Psoas muscle (tissue), 8 donors: ENCODE results near the gene C2orf80. TPM values are rescaled to one million over a fixed set of nuclear protein-coding genes. Genes with fewer than 3 reads are reported as not detected.

Source experiments
- ATAC-seq, 4 donors: fragments of 200-7000 bp; cut with Tn5 transposase; one replicate each; pipeline ENCODE4 v1.9.1; 2020; ENCODE audit warnings: moderate library complexity in 3 of 4, mild to moderate bottlenecking in 2 of 4
- DNase-seq, 2 donors: peaks; one replicate each; pipeline ENCODE4 v3.0.0-alpha.2; 2020
- H3K27ac ChIP-seq: fragments of 200-600 bp; one replicate; pipeline ENCODE4 v1.8.0; 2022
- H3K27me3 ChIP-seq, 3 donors: fragments of 200-600 bp in 1 of 3; one replicate each; pipeline versions ENCODE4 v1.6.1 to v1.8.0; 2013 to 2022; ENCODE audit warnings: low read length in 2 of 3, mild to moderate bottlenecking in 2 of 3, moderate library complexity in 1 of 3; ENCODE audit not compliant: insufficient read depth in 3 of 3
- H3K36me3 ChIP-seq, 2 donors: fragments of 200-600 bp in 1 of 2; one replicate each; pipeline versions ENCODE4 v1.6.1 to v1.8.0; 2013 to 2022; ENCODE audit warnings: low read depth in 1 of 2, mild to moderate bottlenecking in 1 of 2, moderate library complexity in 1 of 2; ENCODE audit not compliant: insufficient read depth in 1 of 2
- H3K4me1 ChIP-seq: fragments of 200-600 bp; one replicate; pipeline ENCODE4 v1.8.0; 2022
- H3K4me3 ChIP-seq: fragments of 200-600 bp; one replicate; pipeline ENCODE4 v1.8.0; 2022; ENCODE audit warnings: mild to moderate bottlenecking
- H3K9me3 ChIP-seq: fragments of 200-600 bp; one replicate; pipeline ENCODE4 v1.8.0; 2022
- CTCF ChIP-seq: fragments of 200-600 bp; IDR thresholded peaks from one replicate; pipeline ENCODE4 v1.8.0; 2022; ENCODE audit warnings: antibody characterized with exemption
- WGBS, 3 donors: extraction: QIAGEN DNeasy Blood & Tissue Kit; methylation state at CpG; one replicate each; pipeline versions ENCODE4 v1.1.6 to v1.1.7; 2013; 5-methylcytosine and 5-hydroxymethylcytosine counted together
- intact Hi-C, 2 donors: fragments of 100-400 bp; cut with DNase I; formaldehyde crosslinking; loops; one replicate each; pipeline versions ENCODE4 v1.11.0 to v1.14.2; 2022
- long read RNA-seq, 2 donors: library from polyadenylated mRNA; unstranded; transcript quantifications; one replicate each; pipeline ENCODE4 v2.0.0, GENCODE V29; 2021
- polyA plus RNA-seq, 3 donors: library from polyadenylated mRNA; stranded (reverse); fragments of 200-250 nt; gene quantifications; one replicate each; pipeline ENCODE4 v1.2.3, GENCODE V29; 2013
- total RNA-seq, 4 donors: library from RNA; stranded (reverse); fragmentation: NEBNext Ultra II Directional in 2 of 4; extraction: Animal tissue kit (Norgen Biotek cat#: 25700) in 2 of 4; gene quantifications; one replicate each; pipeline versions ENCODE4 v1.2.1 to v1.2.4, GENCODE V29; 2021 to 2023
- donor health status: healthy with polysubstance abuse.
- donor health status: DM: no; HTN: no; CAD: no; lungs with moderate emphysema.
- donor health status: Bipolar disorder and iron deficiency.
- donor health status: healthy.
- donor health status: DM: yes; HTN: yes; CAD: no.
- donor health status: DM: no; HTN: no; CAD: no.
- donor health status: DM: no; HTN: no; CAD: no.
- donor health status: DM: yes; HTN: yes; CAD: no.

C2orf80 gene
- not detected for total RNA-seq
- polyA plus RNA-seq = under 1 TPM in 1 of 3 donors, not detected in 2; 0.04 TPM
- long read RNA-seq, donor 1 = 0 reads
- long read RNA-seq, donor 2 = 0 reads

DNA sequence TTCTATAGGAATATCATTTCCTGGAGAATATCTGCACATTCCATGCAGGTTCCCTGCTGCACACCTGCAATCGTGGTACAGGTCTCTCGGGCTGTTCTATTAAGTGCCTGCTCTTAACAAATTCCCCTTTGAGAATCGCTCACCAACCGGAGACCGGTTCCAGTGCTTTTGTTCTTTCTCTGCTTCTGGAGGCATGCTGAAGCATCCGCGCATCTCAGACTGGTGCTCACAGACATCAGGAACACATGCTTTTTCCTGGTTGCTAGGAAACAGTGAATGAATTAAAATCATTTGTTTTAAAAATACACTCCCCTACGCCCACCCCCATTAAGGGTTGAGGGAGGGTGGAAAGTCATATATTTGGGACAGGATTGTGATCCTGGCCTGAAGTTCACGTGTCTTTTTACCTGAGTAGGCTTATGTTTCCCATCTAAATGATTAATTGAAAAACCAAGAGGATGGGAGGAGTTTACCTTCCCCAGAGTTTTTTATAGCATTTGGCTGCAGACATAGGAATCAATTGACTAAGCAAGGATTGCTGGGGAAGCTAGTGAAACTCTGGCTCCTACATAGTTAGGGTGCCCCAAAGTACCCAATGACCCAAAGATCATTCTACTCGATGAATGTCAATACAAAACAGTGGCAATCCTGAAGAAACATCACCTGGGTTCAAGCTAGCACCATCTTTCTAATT, at the start of gene C2orf80:
Gene C2orf80 (minus strand): TSS at position 221 of the 694 bp plus-strand sequence. CDS start 3,044 bp downstream, outside the sequence.
- ATAC-seq = no peak
- no peak for TF ChIP-seq CTCF

GRCh38 chr2:208235860-208236259, 46.0 kb upstream of the C2orf80 start:
- TF ChIP-seq CTCF = no peak
- no peak for ATAC-seq
- no peak overlapping the region for H3K4me3 ChIP-seq
- WGBS, 3 donors = 69 to 99% (median 98%) methylated on average over 2 of the region's 2 CpGs
- H3K27me3 ChIP-seq = no peaks in the 10 kb centered on the region
- no peak for DNase-seq
- intact Hi-C loops = no loop called here
- peaks cover 2 to 57% of the 10 kb centered on the region in 2 donors for H3K36me3 ChIP-seq
- H3K27ac ChIP-seq = no peak overlapping the region
- H3K4me1 ChIP-seq = no peaks in the 10 kb centered on the region
- H3K9me3 ChIP-seq = no peaks in the 10 kb centered on the region

More for the DNA sequence above, at the start of gene C2orf80:
- Histone ChIP-seq H3K27me3 (no peaks in the 10 kb centered on the region), H3K4me3 (no peak within 1 kb of the TSS), H3K36me3 (no peaks in the 10 kb centered on the region), H3K27ac (no peak within 1 kb of the TSS), H3K4me1 (no peaks in the 10 kb centered on the region), H3K9me3 (no peaks in the 10 kb centered on the region)
- intact Hi-C loops = no loop called here
- DNase-seq = no peak
- WGBS, 3 donors = 56 to 63% (median 59%) methylated on average over 10 of the region's 10 CpGs

GRCh38 chr2:208234786-208235185, 45.0 kb upstream of the C2orf80 start:
- Histone ChIP-seq H3K4me1 (no peaks in the 10 kb centered on the region), H3K36me3 (peaks cover 2 to 46% of the 10 kb centered on the region in 2 donors), H3K27ac (no peak overlapping the region), H3K4me3 (no peak overlapping the region), H3K9me3 (no peaks in the 10 kb centered on the region), H3K27me3 (no peaks in the 10 kb centered on the region)
- intact Hi-C loops = no loop called here
- 81 to 94% (median 90%) methylated on average over 1 of the region's 1 CpG for WGBS, 3 donors
- ATAC-seq (no peak), DNase-seq (no peak)
- no peak for TF ChIP-seq CTCF

- Histone ChIP-seq H3K36me3 (no peaks in the 10 kb centered on the region), H3K4me1 (no peaks in the 10 kb centered on the region), H3K27me3 (peaks cover 0 to 2% (median 0%) of the 10 kb centered on the region in 3 donors), H3K4me3 (no peak overlapping the region), H3K27ac (no peak overlapping the region), H3K9me3 (no peaks in the 10 kb centered on the region)
- ATAC-seq (no peak), DNase-seq (no peak)
- intact Hi-C loops = no loop called here
- no peak for TF ChIP-seq CTCF
- WGBS, 3 donors = 55 to 60% (median 60%) methylated on average over 1 of the region's 1 CpG
These were observed 38.6 kb upstream of the C2orf80 start for GRCh38 chr2:208228476-208228875.
